ENCODE data around the gene ILRUN.

Gene ILRUN

GRCh38 chr6:34648806-34649205, 47.8 kb downstream of the ILRUN start:
- DNase-seq (ENCODE audit: insufficient read length, low spot score) (no peak), FAIRE-seq (no peak)
- TF ChIP-seq POLR2A (IDR thresholded peaks at IDR 0.05; ENCODE audit: low read depth, low read length): no peak

Data from H54 (cell line).